Stomach (tissue), 9 donors: Measurements from ENCODE around the gene ANAPC10. TPM values are rescaled to one million over a fixed set of nuclear protein-coding genes. Genes with fewer than 3 reads are reported as not detected.

Source experiments
- DNase-seq, 2 donors: peaks; one replicate each; pipeline versions ENCODE4 v3.0.0 to v3.0.0-alpha.2; 2013 to 2019
- H3K27ac ChIP-seq, 5 donors: fragments of 200-600 bp in 4 of 5; sonication (generic) in 4 of 5; one replicate each; pipeline ENCODE4 v1.5.1; 2013 to 2019; ENCODE audit warnings: mild to moderate bottlenecking in 1 of 5, moderate library complexity in 1 of 5
- H3K27me3 ChIP-seq, 3 donors: fragments of 200-600 bp; sonication (generic); one replicate each; pipeline ENCODE4 v1.5.1; 2017 to 2019; ENCODE audit warnings: mixed run types in 1 of 3
- H3K36me3 ChIP-seq, 4 donors: fragments of 200-600 bp; sonication (generic); 1 replicate in 3 of 4; 2 replicates in 1 of 4; pipeline ENCODE4 v1.5.1; 2016 to 2019
- H3K4me1 ChIP-seq, 4 donors: fragments of 200-600 bp; sonication (generic); one replicate each; pipeline ENCODE4 v1.5.1; 2016 to 2019
- H3K4me3 ChIP-seq, 4 donors: fragments of 200-600 bp; sonication (generic) in 3 of 4; one replicate each; pipeline ENCODE4 v1.5.1; 2016 to 2019; ENCODE audit warnings: mild to moderate bottlenecking in 1 of 4
- H3K9me3 ChIP-seq, 4 donors: fragments of 200-600 bp; sonication (generic); one replicate each; pipeline ENCODE4 v1.5.1; 2016 to 2019
- CTCF ChIP-seq, 7 experiments: fragments of 450-650 bp in 4 of 7; fragments of 200-600 bp in 3 of 7; sonication (generic) in 3 of 7; IDR thresholded peaks; one replicate each; pipeline ENCODE4 v1.5.1; 2016 to 2019; ENCODE audit warnings: antibody characterized with exemption in 7 of 7, control low read depth in 2 of 7, mild to moderate bottlenecking in 1 of 7
- EP300 ChIP-seq: sonication (generic); formaldehyde crosslinking; IDR thresholded peaks from one replicate; pipeline ENCODE4 v1.6.1; 2017; ENCODE audit warnings: antibody characterized with exemption
- POLR2A ChIP-seq, 4 donors: fragments of 450-650 bp; IDR thresholded peaks; one replicate each; pipeline ENCODE4 v1.6.1; 2016; ENCODE audit warnings: antibody characterized with exemption in 4 of 4, control low read depth in 2 of 4, mild to moderate bottlenecking in 1 of 4, moderate library complexity in 1 of 4
- POLR2AphosphoS5 ChIP-seq, 3 donors: sonication (generic); formaldehyde crosslinking; IDR thresholded peaks; one replicate each; pipeline ENCODE4 v1.6.1; 2016; ENCODE audit warnings: antibody characterized with exemption in 3 of 3
- WGBS, 5 donors: extraction: QIAGEN DNeasy Blood & Tissue Kit in 3 of 5; methylation state at CpG; one replicate each; pipeline versions ENCODE4 v1.1.5 to v1.1.7; 2013 to 2018; 5-methylcytosine and 5-hydroxymethylcytosine counted together
- intact Hi-C: fragments of 100-400 bp; cut with DNase I; formaldehyde crosslinking; loops from one replicate; pipeline ENCODE4 v1.15.1; 2023; ENCODE audit warnings: low total_unique reads
- polyA plus RNA-seq, 3 donors: library from polyadenylated mRNA; stranded (reverse); fragments of 200-250 nt; gene quantifications; one replicate each; pipeline ENCODE4 v1.2.3, GENCODE V29; 2013
- total RNA-seq, 5 donors: library from RNA; depleted of rRNA; stranded (reverse); fragments of >200 nt; gene quantifications; one replicate each; pipeline versions ENCODE4 v1.1.0 to v1.2.3, GENCODE V29; 2014 to 2016
- donor health status: healthy with polysubstance abuse.
- donor health status: Bipolar disorder and iron deficiency.
- donor health status: healthy.

ANAPC10 gene
- total and polyA plus RNA-seq, 8 donors = 2.6 to 42.0 (median 14.0) TPM

GRCh38 chr4:145049241-145049640, 48.8 kb downstream of the ANAPC10 start:
- Histone ChIP-seq H3K27ac (no peak overlapping the region), H3K9me3 (no peaks in the 10 kb centered on the region), H3K36me3 (peaks cover 0 to 8% (median 6%) of the 10 kb centered on the region in 4 donors), H3K4me1 (no peaks in the 10 kb centered on the region), H3K27me3 (no peaks in the 10 kb centered on the region), H3K4me3 (no peak overlapping the region)
- DNase-seq = no peak
- TF ChIP-seq EP300 (no peak), CTCF (IDR thresholded peaks at IDR 0.05) (no peak), POLR2A (IDR thresholded peaks at IDR 0.05) (no peak), POLR2AphosphoS5 (IDR thresholded peaks at IDR 0.05) (no peak)
- WGBS, 5 donors = 81 to 98% (median 94%) methylated on average over 1 of the region's 1 CpG
- intact Hi-C loops = no loop called here

GRCh38 chr4:145048817-145049216, 49.2 kb downstream of the ANAPC10 start:
- H3K9me3 ChIP-seq = no peaks in the 10 kb centered on the region
- no peaks in the 10 kb centered on the region for H3K4me1 ChIP-seq
- H3K27ac ChIP-seq = no peak overlapping the region
- no peak overlapping the region for H3K4me3 ChIP-seq
- intact Hi-C loops = no loop called here
- TF ChIP-seq CTCF (IDR thresholded peaks at IDR 0.05) = no peak
- TF ChIP-seq POLR2A (IDR thresholded peaks at IDR 0.05) = no peak
- no peak for TF ChIP-seq EP300
- no peak for TF ChIP-seq POLR2AphosphoS5 (IDR thresholded peaks at IDR 0.05)
- H3K27me3 ChIP-seq = no peaks in the 10 kb centered on the region
- H3K36me3 ChIP-seq = peaks cover 0 to 8% (median 6%) of the 10 kb centered on the region in 4 donors
- no peak for DNase-seq

GRCh38 chr4:145047151-145047550, 50.8 kb downstream of the ANAPC10 start:
- TF ChIP-seq EP300 = no peak
- no peak for TF ChIP-seq POLR2AphosphoS5 (IDR thresholded peaks at IDR 0.05)
- TF ChIP-seq CTCF (IDR thresholded peaks at IDR 0.05) = no peak
- no peak for TF ChIP-seq POLR2A (IDR thresholded peaks at IDR 0.05)
- Histone ChIP-seq H3K4me1 (no peaks in the 10 kb centered on the region), H3K27ac (no peak overlapping the region), H3K27me3 (no peaks in the 10 kb centered on the region), H3K9me3 (no peaks in the 10 kb centered on the region), H3K4me3 (no peak overlapping the region), H3K36me3 (peaks cover 0 to 8% (median 6%) of the 10 kb centered on the region in 4 donors)
- 87 to 92% (median 90%) methylated on average over 4 of the region's 4 CpGs for WGBS, 5 donors
- no peak for DNase-seq
- intact Hi-C loops = no loop called here

- H3K27me3 ChIP-seq = no peaks in the 10 kb centered on the region
- H3K9me3 ChIP-seq = no peaks in the 10 kb centered on the region
- H3K27ac ChIP-seq = no peak overlapping the region
- no peak overlapping the region for H3K4me3 ChIP-seq
- peaks cover 0 to 3% (median under 1%) of the 10 kb centered on the region in 4 donors for H3K36me3 ChIP-seq
- no peak for DNase-seq
- TF ChIP-seq EP300 = no peak
- TF ChIP-seq CTCF (IDR thresholded peaks at IDR 0.05) = no peak
- intact Hi-C loops = no loop called here
- WGBS, 5 donors = 61 to 86% (median 75%) methylated on average over 1 of the region's 1 CpG
- no peaks in the 10 kb centered on the region for H3K4me1 ChIP-seq
Observed at GRCh38 chr4:145045180-145045579, 52.8 kb downstream of the ANAPC10 start.
